Endodermal cell (in vitro differentiated cells): ENCODE results near the gene PPIL1. TPM values are rescaled to one million over a fixed set of nuclear protein-coding genes. Genes with fewer than 3 reads are reported as not detected.

Experiments used
- DNase-seq: peaks from one replicate; pipeline ENCODE4 v3.0.0-alpha.2; 2017
- H3K27ac ChIP-seq: 2 replicates; pipeline ENCODE4 v1.5.1; 2013; ENCODE audit warnings: mild to moderate bottlenecking, low read depth, low read length, moderate library complexity
- H3K27me3 ChIP-seq: 2 replicates; pipeline ENCODE4 v1.6.1; 2013; ENCODE audit warnings: mild to moderate bottlenecking, low read length, moderate library complexity; ENCODE audit not compliant: insufficient read depth, control insufficient read depth, poor library complexity, severe bottlenecking
- H3K36me3 ChIP-seq: 2 replicates; pipeline ENCODE4 v1.7.0; 2013; ENCODE audit warnings: mild to moderate bottlenecking, low read length, moderate library complexity; ENCODE audit not compliant: control insufficient read depth, insufficient read depth
- H3K4me1 ChIP-seq: one replicate; pipeline ENCODE4 v1.7.0; 2013; ENCODE audit warnings: low read length; ENCODE audit not compliant: control insufficient read depth, insufficient read depth
- H3K4me3 ChIP-seq: 2 replicates; pipeline ENCODE4 v1.5.1; 2013; ENCODE audit warnings: mild to moderate bottlenecking, low read length, moderate library complexity
- H3K9ac ChIP-seq: 2 replicates; pipeline ENCODE4 v1.6.1; 2013; ENCODE audit warnings: mild to moderate bottlenecking, low read length, moderate library complexity; ENCODE audit not compliant: poor library complexity, severe bottlenecking; ENCODE audit errors: extremely low read depth
- H3K9me3 ChIP-seq: 2 replicates; pipeline ENCODE4 v1.6.1; 2013; ENCODE audit warnings: mild to moderate bottlenecking, low read length, moderate library complexity; ENCODE audit not compliant: control insufficient read depth
- H3K27ac Mint-ChIP-seq: 2 replicates; pipeline ENCODE4 v1.8.0; 2020; ENCODE audit warnings: mixed read lengths
- H3K27me3 Mint-ChIP-seq: 2 replicates; pipeline ENCODE4 v1.8.0; 2021; ENCODE audit warnings: mild to moderate bottlenecking, mixed read lengths; ENCODE audit not compliant: insufficient read depth
- H3K36me3 Mint-ChIP-seq: 2 replicates; pipeline ENCODE4 v1.8.0; 2020; ENCODE audit warnings: low read depth, mixed read lengths
- H3K4me1 Mint-ChIP-seq: 2 replicates; pipeline ENCODE4 v1.8.0; 2020; ENCODE audit warnings: mixed read lengths
- H3K4me3 Mint-ChIP-seq: 2 replicates; pipeline ENCODE4 v1.8.0; 2020; ENCODE audit warnings: mild to moderate bottlenecking, moderate library complexity, mixed read lengths
- H3K9me3 Mint-ChIP-seq: 2 replicates; pipeline ENCODE4 v1.8.0; 2020; ENCODE audit warnings: mild to moderate bottlenecking, mixed read lengths
- CTCF ChIP-seq: fragments of 200-600 bp; sonication (generic); conservative IDR thresholded peaks from 2 replicates; pipeline ENCODE4 v1.5.0; 2021; ENCODE audit warnings: antibody characterized with exemption, mild to moderate bottlenecking
- WGBS, 2 experiments: methylation state at CpG; one replicate each; pipeline versions ENCODE4 v1.1.5 to v1.1.7; 2013; ENCODE audit warnings: missing lambda C conversion rate in 2 of 2, mixed read lengths in 1 of 2; ENCODE audit not compliant: insufficient coverage in 1 of 2, insufficient read length in 1 of 2; 5-methylcytosine and 5-hydroxymethylcytosine counted together
- total RNA-seq, 2 donors: library from RNA; stranded (reverse); fragmentation: NEBNext Ultra II Directional in 1 of 2; extraction: Animal tissue kit (Norgen Biotek cat#: 25700) in 1 of 2; gene quantifications; 2 replicates in 1 of 2; 3 replicates in 1 of 2; pipeline ENCODE4 v1.2.1, GENCODE V29; 2021

Gene PPIL1
- total RNA-seq, 2 donors from 2014 or later, result 36.7 to 53.3 TPM

- no peak for TF ChIP-seq CTCF
- Histone ChIP-seq H3K36me3 (no peaks in the 10 kb centered on the region), H3K9ac (no peak overlapping the region), H3K27ac (no peak overlapping the region), H3K27me3 (no peaks in the 10 kb centered on the region), H3K9me3 (no peaks in the 10 kb centered on the region), H3K4me3 (no peak overlapping the region), H3K4me1 (no peaks in the 10 kb centered on the region)
- no peak for DNase-seq
- no peaks in the 10 kb centered on the region for H3K27me3 Mint-ChIP-seq
- H3K4me1 Mint-ChIP-seq, result peaks cover 5% of the 10 kb centered on the region
- WGBS, 2 experiments, result 84 to 91% methylated on average over 6 to 9 of the region's 9 CpGs
- H3K27ac Mint-ChIP-seq, result no peak overlapping the region
- no peaks in the 10 kb centered on the region for H3K36me3 Mint-ChIP-seq
- H3K4me3 Mint-ChIP-seq, result no peak overlapping the region
- peaks cover 11% of the 10 kb centered on the region for H3K9me3 Mint-ChIP-seq
Measured at GRCh38 chr6:36817176-36817817, 57.3 kb downstream of the PPIL1 start.

GRCh38 chr6:36815962-36816735, 58.5 kb downstream of the PPIL1 start:
- Histone ChIP-seq H3K9ac (no peak overlapping the region), H3K4me1 (peaks cover 5% of the 10 kb centered on the region), H3K4me3 (no peak overlapping the region), H3K27me3 (no peaks in the 10 kb centered on the region), H3K9me3 (no peaks in the 10 kb centered on the region), H3K36me3 (no peaks in the 10 kb centered on the region), H3K27ac (no peak overlapping the region)
- no peak for TF ChIP-seq CTCF
- H3K36me3 Mint-ChIP-seq, result no peaks in the 10 kb centered on the region
- peaks cover 7% of the 10 kb centered on the region for H3K9me3 Mint-ChIP-seq
- H3K4me3 Mint-ChIP-seq, result no peak overlapping the region
- H3K27me3 Mint-ChIP-seq, result no peaks in the 10 kb centered on the region
- WGBS, 2 experiments, result 87 to 92% methylated on average over 4 to 7 of the region's 7 CpGs
- H3K4me1 Mint-ChIP-seq, result peaks cover 11% of the 10 kb centered on the region
- no peak overlapping the region for H3K27ac Mint-ChIP-seq
- DNase-seq, result no peak

GRCh38 chr6:36814249-36814648, 60.4 kb downstream of the PPIL1 start:
- Mint-ChIP-seq H3K27me3 (no peaks in the 10 kb centered on the region), H3K9me3 (no peaks in the 10 kb centered on the region), H3K4me3 (no peak overlapping the region), H3K27ac (no peak overlapping the region), H3K36me3 (no peaks in the 10 kb centered on the region), H3K4me1 (peaks cover 23% of the 10 kb centered on the region)
- Histone ChIP-seq H3K4me3 (no peak overlapping the region), H3K27ac (no peak overlapping the region), H3K4me1 (peaks cover 9% of the 10 kb centered on the region), H3K36me3 (no peaks in the 10 kb centered on the region), H3K9ac (no peak overlapping the region), H3K9me3 (no peaks in the 10 kb centered on the region), H3K27me3 (no peaks in the 10 kb centered on the region)
- WGBS, 2 experiments, result 94 to 96% methylated on average over 6 to 7 of the region's 7 CpGs
- no peak for TF ChIP-seq CTCF
- DNase-seq, result no peak
